K562 treated with DMSO at 1 percent for 24 hours (cell line): ENCODE data around the gene CD82. TPM values are rescaled to one million over a fixed set of nuclear protein-coding genes. Genes with fewer than 3 reads are reported as not detected.

ENCODE experiments used
- total RNA-seq: library from RNA; unstranded; fragments of 300-600 nt; gene quantifications from 2 replicates; pipeline ENCODE4 v1.2.3, GENCODE V29; 2022; ENCODE audit warnings: low read depth; ENCODE audit not compliant: insufficient read depth

The CD82 gene
- 7.1 and 9.0 TPM in 2 replicates for total RNA-seq

GRCh38 chr11:44565211-44565952 lies at the start of gene CD82:
TSS of gene CD82 (plus strand) at chr11:44565663. CDS start at chr11:44594663, 29,000 bp downstream.

Other genes with a start within 250 kb of the CD82 start
- 6.0 and 7.2 TPM in 2 replicates for gene TSPAN18, start 161.3 kb downstream of the CD82 start, total RNA-seq